Measurements from ENCODE around the gene MCRS1.

MCRS1 gene

GRCh38 chr12:49554266-49554665 is 13.7 kb downstream of the MCRS1 start:
- no peak for DNase-seq

GRCh38 chr12:49553512-49554088 is 14.3 kb downstream of the MCRS1 start:
- DNase-seq = no peak

GRCh38 chr12:49552899-49553298 is 15.0 kb downstream of the MCRS1 start:
- no peak for DNase-seq

- no peak for DNase-seq
Observed at GRCh38 chr12:49552425-49552824, 15.5 kb downstream of the MCRS1 start.

GRCh38 chr12:49552014-49552413 is 15.9 kb downstream of the MCRS1 start:
- no peak for DNase-seq

- DNase-seq = no peak
Observed at GRCh38 chr12:49550693-49551252, 17.2 kb downstream of the MCRS1 start.

- no peak for DNase-seq
Observed at GRCh38 chr12:49549735-49550692, 17.9 kb downstream of the MCRS1 start.

GRCh38 chr12:49548822-49549648 is 18.9 kb downstream of the MCRS1 start:
- DNase-seq = peak; percentile 31

GRCh38 chr12:49548481-49548821 is 19.5 kb downstream of the MCRS1 start:
- no peak for DNase-seq

GRCh38 chr12:49547090-49547690 is 20.8 kb downstream of the MCRS1 start:
- no peak for DNase-seq

- no peak for DNase-seq
Observed at GRCh38 chr12:49546481-49546880, 21.5 kb downstream of the MCRS1 start.

GRCh38 chr12:49545815-49546214 is 22.1 kb downstream of the MCRS1 start:
- DNase-seq = no peak

- no peak for DNase-seq
Observed at GRCh38 chr12:49543914-49544815, 23.8 kb downstream of the MCRS1 start.

- DNase-seq = no peak
Observed at GRCh38 chr12:49543221-49543913, 24.6 kb downstream of the MCRS1 start.

GRCh38 chr12:49542592-49543160 is 25.3 kb downstream of the MCRS1 start:
- no peak for DNase-seq

- no peak for DNase-seq
Observed at GRCh38 chr12:49541911-49542505, 25.9 kb downstream of the MCRS1 start.

GRCh38 chr12:49541140-49541861 is 26.6 kb downstream of the MCRS1 start:
- DNase-seq = no peak

GRCh38 chr12:49540229-49541139 is 27.5 kb downstream of the MCRS1 start:
- no peak for DNase-seq
